Large intestine (tissue), 3 donors: ENCODE results near the gene OR11H6. TPM values are rescaled to one million over a fixed set of nuclear protein-coding genes. Genes with fewer than 3 reads are reported as not detected.
"Not testable (repeated sequence)": the region's sequence is repeated elsewhere in the genome, so short reads cannot be mapped to it uniquely, and the experiment has no call there.

Experiments used
- DNase-seq, 2 donors: peaks; one replicate each; pipeline versions ENCODE4 v3.0.0 to v3.0.0-alpha.2; 2013
- H3K27ac ChIP-seq: one replicate; pipeline ENCODE4 v1.5.1; 2013; ENCODE audit warnings: low read length
- H3K27me3 ChIP-seq: 2 replicates; pipeline ENCODE4 v1.6.1; 2013; ENCODE audit warnings: low read length; ENCODE audit not compliant: control insufficient read depth, insufficient read depth
- H3K36me3 ChIP-seq: 2 replicates; pipeline ENCODE4 v1.6.1; 2013; ENCODE audit warnings: low read length; ENCODE audit not compliant: control insufficient read depth, insufficient read depth
- H3K4me1 ChIP-seq: one replicate; pipeline ENCODE4 v1.6.1; 2013; ENCODE audit warnings: low read length; ENCODE audit not compliant: control insufficient read depth, insufficient read depth
- H3K4me3 ChIP-seq: one replicate; pipeline ENCODE4 v1.5.1; 2013; ENCODE audit warnings: low read length
- H3K9me3 ChIP-seq: one replicate; pipeline ENCODE4 v1.6.1; 2013; ENCODE audit warnings: mild to moderate bottlenecking, low read depth, low read length, moderate library complexity; ENCODE audit not compliant: control insufficient read depth
- WGBS: methylation state at CpG from one replicate; pipeline ENCODE4 v1.1.5; 2013; ENCODE audit warnings: low lambda C conversion rate; ENCODE audit not compliant: insufficient coverage; 5-methylcytosine and 5-hydroxymethylcytosine counted together
- polyA plus RNA-seq: library from polyadenylated mRNA; unstranded; fragments of 120-200 nt; gene quantifications from one replicate; pipeline ENCODE4 v1.2.1, GENCODE V29; 2013

The OR11H6 gene
- polyA plus RNA-seq, 1 donor: not detected

DNA sequence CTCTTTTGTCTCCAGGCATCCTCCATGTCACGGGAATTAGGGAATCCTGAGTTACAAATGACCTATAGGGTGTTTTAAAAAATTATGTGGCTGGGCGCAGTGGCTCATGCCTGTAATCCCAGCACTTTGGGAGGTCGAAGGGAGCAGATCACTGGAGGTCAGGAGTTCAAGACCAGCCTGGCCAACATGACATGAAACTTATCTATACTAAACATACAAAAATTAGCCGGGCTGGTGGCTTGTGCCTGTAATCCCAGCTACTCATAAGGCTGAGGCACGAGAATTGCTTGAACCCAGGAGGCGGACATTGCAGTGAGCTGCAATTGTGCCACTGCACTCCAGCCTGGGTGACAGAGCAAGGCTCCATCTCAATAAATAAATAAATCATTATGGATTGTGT is 28.3 kb upstream of the OR11H6 start:
- 20% methylated on average over 1 of the region's 6 CpGs for WGBS
- DNase-seq, H3K4me1 ChIP-seq, H3K9me3 ChIP-seq, H3K36me3 ChIP-seq, H3K27me3 ChIP-seq, H3K4me3 ChIP-seq, H3K27ac ChIP-seq: not testable (repeated sequence)

GRCh38 chr14:20195911-20196310 is 27.6 kb upstream of the OR11H6 start:
- no peak overlapping the region for H3K27ac ChIP-seq
- no peaks in the 10 kb centered on the region for H3K4me1 ChIP-seq
- no peaks in the 10 kb centered on the region for H3K36me3 ChIP-seq
- DNase-seq: no peak
- H3K27me3 ChIP-seq: no peaks in the 10 kb centered on the region
- no peaks in the 10 kb centered on the region for H3K9me3 ChIP-seq
- H3K4me3 ChIP-seq: no peak overlapping the region
- no CpG with 5 or more reads among the region's 2 CpGs for WGBS

GRCh38 chr14:20197459-20197858 is 26.1 kb upstream of the OR11H6 start:
- Histone ChIP-seq H3K9me3 (no peaks in the 10 kb centered on the region), H3K36me3 (no peaks in the 10 kb centered on the region), H3K4me1 (no peaks in the 10 kb centered on the region), H3K4me3 (no peak overlapping the region), H3K27ac (no peak overlapping the region), H3K27me3 (no peaks in the 10 kb centered on the region)
- no peak for DNase-seq
- WGBS: no CpG with 5 or more reads among the region's 6 CpGs

DNA sequence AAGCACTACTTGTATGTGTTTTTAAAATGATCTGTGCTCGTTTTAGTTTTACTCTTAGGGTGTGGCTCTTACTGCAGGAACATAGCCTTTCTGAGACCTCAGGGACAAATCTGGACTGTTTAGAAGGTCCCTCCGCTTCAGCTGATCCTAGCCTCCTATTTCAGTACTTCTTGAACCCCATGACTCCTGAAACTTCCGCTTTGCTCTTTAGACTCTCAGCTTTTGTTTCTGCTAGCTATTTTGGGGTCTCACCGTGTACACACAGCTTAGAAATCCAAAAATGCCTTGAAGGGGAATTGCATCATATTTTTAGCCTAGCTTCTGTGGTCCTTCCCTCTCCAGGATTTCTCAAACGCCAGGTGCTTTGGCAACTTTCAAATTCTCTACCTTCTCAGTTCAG is 24.5 kb upstream of the OR11H6 start:
- no peaks in the 10 kb centered on the region for H3K4me1 ChIP-seq
- peaks cover 5% of the 10 kb centered on the region for H3K9me3 ChIP-seq
- H3K4me3 ChIP-seq: no peak overlapping the region
- no peak for DNase-seq
- WGBS: 83% methylated on average over 1 of the region's 5 CpGs
- no peak overlapping the region for H3K27ac ChIP-seq
- H3K36me3 ChIP-seq: no peaks in the 10 kb centered on the region
- H3K27me3 ChIP-seq: no peaks in the 10 kb centered on the region

DNA sequence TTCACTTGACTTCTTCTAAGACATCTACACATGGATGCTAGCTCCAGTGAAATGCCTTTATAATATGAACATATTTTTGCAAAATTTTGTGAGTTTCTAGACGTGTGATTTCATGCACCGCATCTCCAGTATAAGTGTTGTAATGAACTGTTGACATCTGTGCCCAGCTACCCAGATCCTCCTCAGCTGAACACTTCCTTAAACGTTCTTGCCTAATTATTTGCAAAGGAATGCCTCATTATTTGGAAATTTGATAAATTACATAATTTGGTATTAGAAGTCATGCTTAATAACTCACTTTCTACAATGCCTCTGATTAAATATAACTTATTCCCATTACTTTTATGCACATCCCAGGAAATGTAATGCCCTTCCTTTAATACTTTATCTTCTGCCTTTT is 18.8 kb upstream of the OR11H6 start:
- Histone ChIP-seq H3K4me3 (no peak overlapping the region), H3K27me3 (no peaks in the 10 kb centered on the region), H3K27ac (no peak overlapping the region), H3K36me3 (no peaks in the 10 kb centered on the region), H3K4me1 (no peaks in the 10 kb centered on the region), H3K9me3 (peaks cover 5% of the 10 kb centered on the region)
- DNase-seq: no peak
- WGBS: 20% methylated on average over 1 of the region's 3 CpGs

DNA sequence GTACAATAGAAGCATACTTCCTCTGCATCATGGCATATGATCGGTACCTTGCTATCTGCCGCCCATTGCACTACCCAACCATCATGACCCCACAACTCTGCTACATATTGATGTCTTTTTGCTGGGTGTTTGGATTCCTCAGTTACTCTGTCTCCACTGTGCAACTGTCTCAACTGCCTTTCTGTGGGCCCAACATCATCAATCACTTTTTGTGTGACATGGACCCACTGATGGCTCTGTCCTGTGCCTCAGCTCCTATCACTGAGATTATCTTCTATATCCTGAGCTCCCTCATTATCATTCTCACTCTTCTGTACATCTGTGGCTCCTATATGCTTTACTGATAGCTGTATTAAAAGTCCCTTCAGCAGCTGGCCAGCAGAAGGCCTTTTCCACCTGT is 13.9 kb upstream of the OR11H6 start:
- WGBS: no CpG with 5 or more reads among the region's 2 CpGs
- Histone ChIP-seq H3K4me3 (no peak overlapping the region), H3K27me3 (no peaks in the 10 kb centered on the region), H3K9me3 (peaks cover 8% of the 10 kb centered on the region), H3K27ac (no peak overlapping the region), H3K36me3 (no peaks in the 10 kb centered on the region), H3K4me1 (no peaks in the 10 kb centered on the region)
- DNase-seq: no peak

DNA sequence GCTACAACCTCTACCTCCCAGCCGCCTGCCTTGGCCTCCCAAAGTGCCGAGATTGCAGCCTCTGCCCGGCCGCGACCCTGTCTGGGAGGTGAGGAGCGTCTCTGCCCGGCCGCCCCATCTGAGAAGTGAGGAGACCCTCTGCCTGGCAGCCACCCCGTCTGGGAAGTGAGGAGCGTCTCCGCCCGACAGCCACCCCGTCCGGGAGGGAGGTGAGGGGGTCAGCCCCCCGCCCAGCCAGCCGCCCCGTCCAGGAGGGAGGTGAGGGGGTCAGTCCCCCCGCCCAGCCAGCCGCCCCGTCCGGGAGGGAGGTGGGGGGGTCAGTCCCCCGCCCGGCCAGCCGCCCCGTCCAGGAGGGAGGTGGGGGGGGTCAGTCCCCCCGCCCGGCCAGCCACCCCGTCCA is 11.1 kb upstream of the OR11H6 start:
- H3K4me3 ChIP-seq, H3K4me1 ChIP-seq, H3K36me3 ChIP-seq, H3K9me3 ChIP-seq, DNase-seq, H3K27ac ChIP-seq, H3K27me3 ChIP-seq: not testable (repeated sequence)
- no CpG with 5 or more reads among the region's 28 CpGs for WGBS

DNA sequence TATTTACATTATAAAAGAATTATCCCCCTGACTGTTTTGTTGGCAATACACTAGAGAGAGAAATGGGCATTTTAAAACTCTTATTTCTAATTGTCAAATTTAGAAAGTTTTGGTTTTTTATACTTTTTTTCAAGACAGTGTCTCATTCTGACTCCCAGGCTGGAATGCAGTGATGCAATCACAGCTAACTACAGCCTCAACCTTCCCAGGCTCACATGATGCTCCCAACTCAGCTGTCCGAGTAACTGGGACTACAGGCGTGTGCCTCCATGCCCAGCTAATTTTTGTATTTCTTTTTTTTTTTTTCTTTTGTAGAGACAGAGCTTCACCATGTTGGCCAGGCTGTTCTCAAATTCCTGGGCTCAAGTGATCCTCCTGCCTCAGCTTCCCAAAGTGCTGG is 8.3 kb upstream of the OR11H6 start:
- DNase-seq: no peak
- Histone ChIP-seq H3K27ac (no peak overlapping the region), H3K9me3 (peaks cover 8% of the 10 kb centered on the region), H3K4me1 (no peaks in the 10 kb centered on the region), H3K27me3 (no peaks in the 10 kb centered on the region), H3K36me3 (no peaks in the 10 kb centered on the region), H3K4me3 (no peak overlapping the region)
- 80% methylated on average over 1 of the region's 2 CpGs for WGBS

- H3K36me3 ChIP-seq: no peaks in the 10 kb centered on the region
- no peak overlapping the region for H3K4me3 ChIP-seq
- WGBS: no CpG with 5 or more reads among the region's 4 CpGs
- DNase-seq: no peak
- H3K9me3 ChIP-seq: no peaks in the 10 kb centered on the region
- no peaks in the 10 kb centered on the region for H3K27me3 ChIP-seq
- no peak overlapping the region for H3K27ac ChIP-seq
- no peaks in the 10 kb centered on the region for H3K4me1 ChIP-seq
These were observed 4.5 kb upstream of the OR11H6 start for GRCh38 chr14:20219033-20219432.

DNA sequence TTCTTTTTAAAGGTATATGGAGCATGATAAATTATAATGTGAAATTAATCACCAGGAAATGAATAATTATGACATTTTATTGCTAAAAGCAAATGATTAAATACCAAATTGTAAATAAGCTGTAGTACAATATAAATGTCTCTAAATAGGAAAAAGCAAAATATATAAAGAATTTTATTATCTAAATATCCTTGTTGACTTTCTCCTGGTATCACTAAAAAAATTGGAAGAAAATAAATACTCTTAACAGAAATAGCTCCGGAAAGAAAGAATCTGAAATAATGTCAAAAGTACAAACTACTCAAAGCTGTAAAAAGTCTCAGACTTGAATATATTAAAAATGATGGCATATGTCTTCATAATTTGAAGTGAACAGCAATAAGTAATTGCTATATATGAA is 5.2 kb downstream of the OR11H6 start, which contains the start of gene OR11H7:
OR11H7 (plus strand) TSS at position 301 of the 400 bp plus-strand sequence.
- no peak within 1 kb of the TSS for H3K27ac ChIP-seq
- H3K4me3 ChIP-seq: no peak within 1 kb of the TSS
- 90% methylated on average over 1 of the region's 1 CpG for WGBS
- no peaks in the 10 kb centered on the region for H3K4me1 ChIP-seq
- DNase-seq: no peak
- no peaks in the 10 kb centered on the region for H3K27me3 ChIP-seq
- H3K9me3 ChIP-seq: no peaks in the 10 kb centered on the region
- no peaks in the 10 kb centered on the region for H3K36me3 ChIP-seq

DNA sequence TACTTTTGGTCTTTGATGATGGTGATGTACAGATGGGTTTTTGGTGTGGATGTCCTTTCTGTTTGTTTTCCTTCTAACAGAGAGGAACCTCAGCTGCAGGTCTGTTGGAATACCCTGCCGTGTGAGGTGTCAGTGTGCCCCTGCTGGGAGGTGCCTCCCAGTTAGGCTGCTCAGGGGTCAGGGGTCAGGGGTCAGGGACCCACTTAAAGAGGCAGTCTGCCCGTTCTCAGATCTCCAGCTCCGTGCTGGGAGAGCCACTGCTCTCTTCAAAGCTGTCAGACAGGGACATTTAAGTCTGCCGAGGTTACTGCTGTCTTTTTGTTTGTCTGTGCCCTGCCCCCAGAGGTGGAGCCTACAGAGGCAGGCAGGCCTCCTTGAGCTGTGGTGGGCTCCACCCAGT is 11.9 kb downstream of the OR11H6 start:
- DNase-seq, H3K27ac ChIP-seq, H3K4me1 ChIP-seq, H3K9me3 ChIP-seq, H3K4me3 ChIP-seq, H3K36me3 ChIP-seq, H3K27me3 ChIP-seq: not testable (repeated sequence)
- no CpG with 5 or more reads among the region's 4 CpGs for WGBS
